OCI-LY3 (cell line): ENCODE measurements around the gene PGA4.
"Not testable (repeated sequence)": the region's sequence is repeated elsewhere in the genome, so short reads cannot be mapped to it uniquely, and the experiment has no call there.

Experiments
- H2AFZ ChIP-seq: fragments of 200-600, 300-600 bp; shearing (Covaris generic); 2 replicates; pipeline ENCODE4 v1.6.0; 2014; ENCODE audit warnings: antibody characterized with exemption, low read depth, low read length
- H3K27ac ChIP-seq: fragments of 200-600, 300-600 bp; sonication (generic); 2 replicates; pipeline ENCODE4 v1.5.1; 2014; ENCODE audit warnings: mild to moderate bottlenecking, low read length, moderate library complexity, mixed read lengths
- H3K27me3 ChIP-seq: fragments of 200-600, 300-600 bp; sonication (generic); 2 replicates; pipeline ENCODE4 v1.6.1; 2014; ENCODE audit warnings: low read depth, low read length, mixed read lengths
- H3K36me3 ChIP-seq: fragments of 200-600, 300-600 bp; sonication (generic); replicated peaks from 2 replicates; pipeline ENCODE3; 2014; ENCODE audit warnings: low read depth, low read length, mixed read lengths
- H3K4me1 ChIP-seq: fragments of 300-600, 200-600 bp; sonication (generic); 2 replicates; pipeline ENCODE4 v1.6.1; 2014; ENCODE audit warnings: low read length, mixed read lengths
- H3K4me2 ChIP-seq: fragments of 200-600, 300-600 bp; sonication (generic); 2 replicates; pipeline ENCODE4 v1.6.1; 2014; ENCODE audit warnings: low read length, mixed read lengths
- H3K4me3 ChIP-seq: fragments of 300-600, 200-600 bp; sonication (generic); 2 replicates; pipeline ENCODE4 v1.5.1; 2014; ENCODE audit warnings: antibody characterized with exemption, mild to moderate bottlenecking, low read length, moderate library complexity
- H3K79me2 ChIP-seq: fragments of 300-600, 200-600 bp; shearing (Covaris generic); 2 replicates; pipeline ENCODE4 v1.6.1; 2014; ENCODE audit warnings: mild to moderate bottlenecking, low read length, mixed read lengths
- H3K9ac ChIP-seq: fragments of 300-600, 200-600 bp; shearing (Covaris generic); 2 replicates; pipeline ENCODE4 v1.6.0; 2014; ENCODE audit warnings: mild to moderate bottlenecking, low read length, moderate library complexity
- H3K9me3 ChIP-seq: fragments of 200-600, 300-600 bp; shearing (Covaris generic); 2 replicates; pipeline ENCODE4 v1.6.1; 2014; ENCODE audit warnings: low read length, mixed read lengths; ENCODE audit not compliant: insufficient read depth
- H4K20me1 ChIP-seq: fragments of 200-600, 300-600 bp; sonication (generic); 2 replicates; pipeline ENCODE4 v1.6.1; 2016; ENCODE audit warnings: low read length, mixed read lengths; ENCODE audit not compliant: insufficient read depth
- CTCF ChIP-seq: fragments of 200-600, 300-600 bp; sonication (generic); IDR thresholded peaks from 2 replicates; pipeline ENCODE4 v1.5.1; 2014; ENCODE audit warnings: antibody characterized with exemption, low read length, low read depth
- EZH2phosphoT487 ChIP-seq: fragments of 200-600 bp; shearing (Covaris generic); IDR thresholded peaks from 2 replicates; pipeline ENCODE4 v1.6.1; 2018; ENCODE audit warnings: antibody characterized with exemption, mixed run types, low read depth

Gene PGA4

DNA sequence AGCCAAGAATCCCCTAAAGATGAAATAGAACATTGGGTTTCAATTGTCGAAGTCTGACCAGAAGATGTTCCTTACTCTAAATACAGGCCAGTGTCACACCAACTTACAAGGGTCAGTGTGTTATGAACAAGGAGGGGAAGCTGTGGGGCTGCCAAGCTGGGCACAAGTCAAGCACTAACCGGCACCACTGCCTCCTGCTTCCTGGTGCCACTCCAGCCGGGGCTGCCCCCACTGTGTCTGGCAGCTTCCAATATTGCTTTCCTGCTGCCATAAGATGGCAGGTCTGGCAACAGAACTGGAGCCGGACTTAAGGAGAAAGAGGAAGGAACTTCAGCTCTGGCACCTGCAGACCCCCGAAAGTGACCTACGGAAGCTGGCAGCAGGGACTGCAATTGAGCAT is 47.2 kb upstream of the PGA4 start:
- Histone ChIP-seq H3K79me2 (no peaks in the 10 kb centered on the region), H3K9ac (no peak overlapping the region), H3K4me2 (no peak overlapping the region), H3K4me3 (no peak overlapping the region), H4K20me1 (no peaks in the 10 kb centered on the region), H3K27me3 (peaks cover 28% of the 10 kb centered on the region), H3K36me3 (no peaks in the 10 kb centered on the region), H3K4me1 (no peaks in the 10 kb centered on the region), H3K27ac (no peak overlapping the region), H3K9me3 (no peaks in the 10 kb centered on the region), H2AFZ (no peak overlapping the region)
- TF ChIP-seq EZH2phosphoT487 (no peak), CTCF (no peak)

GRCh38 chr11:61176446-61176845 is 45.7 kb upstream of the PGA4 start:
- Histone ChIP-seq H3K27ac (no peak overlapping the region), H3K27me3 (peaks cover 33% of the 10 kb centered on the region), H3K9ac (no peak overlapping the region), H3K9me3 (no peaks in the 10 kb centered on the region), H3K36me3 (no peaks in the 10 kb centered on the region), H3K79me2 (no peaks in the 10 kb centered on the region), H2AFZ (no peak overlapping the region), H3K4me3 (no peak overlapping the region), H4K20me1 (no peaks in the 10 kb centered on the region), H3K4me1 (no peaks in the 10 kb centered on the region), H3K4me2 (no peak overlapping the region)
- TF ChIP-seq CTCF (no peak), EZH2phosphoT487 (no peak)

- not testable (repeated sequence) for H3K9me3 ChIP-seq, H3K27ac ChIP-seq, H3K36me3 ChIP-seq, H3K4me3 ChIP-seq, H2AFZ ChIP-seq, H3K4me1 ChIP-seq, H4K20me1 ChIP-seq, H3K9ac ChIP-seq, H3K4me2 ChIP-seq, H3K79me2 ChIP-seq
- peaks cover 20% of the 10 kb centered on the region for H3K27me3 ChIP-seq
Measured at GRCh38 chr11:61180205-61180604, 41.9 kb upstream of the PGA4 start.

DNA sequence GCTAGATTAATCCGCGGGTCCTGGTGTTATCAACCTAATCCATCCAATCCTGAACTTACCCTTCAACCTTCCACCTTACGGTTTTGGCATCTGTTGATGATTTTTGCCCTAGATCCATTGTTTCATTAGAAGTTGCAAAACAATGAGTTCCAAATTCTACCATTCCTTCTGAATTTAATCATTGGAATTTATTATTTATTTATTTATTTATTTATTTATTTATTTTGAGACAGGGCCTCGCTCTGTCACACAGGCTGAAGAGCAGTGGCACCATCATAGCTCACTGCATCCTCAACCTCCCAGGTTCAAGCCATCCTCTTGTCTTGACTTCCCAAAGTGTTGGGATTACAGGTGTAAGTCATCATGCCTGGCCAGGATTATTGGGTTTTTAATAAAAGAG is 40.7 kb upstream of the PGA4 start:
- Histone ChIP-seq H3K27me3 (peaks cover 9% of the 10 kb centered on the region; the same call in 1 of the 2 replicates), H4K20me1 (no peaks in the 10 kb centered on the region), H3K27ac (no peak overlapping the region), H3K79me2 (no peaks in the 10 kb centered on the region), H3K4me3 (no peak overlapping the region), H3K9ac (no peak overlapping the region), H3K4me2 (no peak overlapping the region), H3K4me1 (no peaks in the 10 kb centered on the region), H3K36me3 (no peaks in the 10 kb centered on the region), H2AFZ (no peak overlapping the region), H3K9me3 (no peaks in the 10 kb centered on the region)
- TF ChIP-seq CTCF (no peak), EZH2phosphoT487 (no peak)

DNA sequence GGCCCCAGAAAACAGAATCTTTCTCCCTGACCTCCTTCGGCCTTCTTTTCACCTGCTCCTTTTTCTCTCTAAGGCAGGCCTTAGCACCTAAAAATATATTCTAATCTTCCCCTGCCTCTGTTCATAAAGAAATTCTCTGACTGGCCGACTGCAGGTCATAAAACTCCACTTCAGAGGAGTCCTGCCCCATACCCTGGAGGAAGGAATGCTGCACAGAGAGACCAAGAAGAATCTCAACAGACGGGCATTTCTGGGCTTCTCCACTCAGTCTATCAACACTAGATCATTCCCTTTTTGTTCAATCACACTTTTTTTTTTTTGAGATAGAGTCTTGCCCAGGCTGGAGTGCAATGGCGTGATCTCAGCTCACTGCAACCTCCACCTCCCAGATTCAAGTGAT is 38.5 kb upstream of the PGA4 start:
- Histone ChIP-seq H3K4me2 (no peak overlapping the region), H4K20me1 (no peaks in the 10 kb centered on the region), H2AFZ (no peak overlapping the region), H3K4me3 (no peak overlapping the region), H3K4me1 (no peaks in the 10 kb centered on the region), H3K9me3 (no peaks in the 10 kb centered on the region), H3K36me3 (no peaks in the 10 kb centered on the region), H3K27ac (no peak overlapping the region), H3K9ac (no peak overlapping the region), H3K27me3 (peaks cover 9% of the 10 kb centered on the region; the same call in 1 of the 2 replicates), H3K79me2 (no peaks in the 10 kb centered on the region)
- TF ChIP-seq EZH2phosphoT487 = no peak
- TF ChIP-seq CTCF = no peak
